ENCODE data around the gene GHR. TPM values are rescaled to one million over a fixed set of nuclear protein-coding genes. Genes with fewer than 3 reads are reported as not detected.

The GHR gene
- total and polyA plus RNA-seq, 2 of the 8 experiments (the other 6 are each of a cell fraction or from before 2014, with no cell fraction given): 0.15 to 0.19 TPM

DNA sequence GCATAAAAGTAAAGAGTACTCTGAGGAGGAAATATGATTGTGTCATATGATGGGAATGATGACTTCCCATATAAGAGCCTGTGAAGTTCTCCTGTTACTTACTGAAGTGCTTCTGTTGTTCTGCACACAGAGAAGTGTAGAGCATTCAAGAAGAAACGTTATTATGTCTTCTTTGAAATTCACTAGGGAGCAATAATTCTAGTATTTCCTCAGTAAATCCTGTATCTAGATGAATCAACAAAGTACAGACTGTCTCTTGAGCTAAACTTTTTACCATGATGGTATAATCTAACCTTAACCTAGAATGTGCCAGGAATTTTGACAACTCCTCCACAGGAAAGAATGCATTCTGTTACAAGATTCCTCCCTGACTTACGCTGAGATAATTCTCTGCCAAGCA lies 18.9 kb upstream of the GHR start:
- ChIA-PET CTCF (ENCODE audit: partially characterized antibody) (interaction anchor here (1.0 to 1.5 kb wide), 3 partner anchors 15 to 203 kb away, joined by 3 to 5 read pairs (median 3); partner anchors contain the start of gene GHR), POLR2A (ENCODE audit: partially characterized antibody) (no interaction called here)
- WGBS, 2 experiments (ENCODE audit: extremely low coverage in 1 of 2, insufficient coverage in 1 of 2, insufficient read length in 1 of 2, insufficient replicate concordance in 2 of 2, low coverage in 1 of 2, low lambda C conversion rate in 2 of 2, missing lambda C conversion rate in 1 of 2): 93% methylated on average over 2 of the region's 2 CpGs; no CpG with 5 or more reads in 1 of the 2 experiments
- Histone ChIP-seq H3K23me2 (ENCODE audit: low read depth, low read length) (no peaks in the 10 kb centered on the region), H2AK5ac (ENCODE audit: low read depth, low read length) (no peak overlapping the region), H4K20me1 (replicated peaks in 1 of 2; ENCODE audit: control insufficient read depth in 1 of 2, insufficient read depth in 2 of 2, low read length in 2 of 2) (no peaks in the 10 kb centered on the region), H4K91ac (replicated peaks; ENCODE audit: insufficient read length, low read length) (no peak overlapping the region), H4K5ac (ENCODE audit: insufficient read length, low read depth, low read length) (no peak overlapping the region), H3K27me3 (replicated peaks in 1 of 4; ENCODE audit: control insufficient read depth in 3 of 4, extremely low read depth in 1 of 4, insufficient read depth in 3 of 4, low read length in 3 of 4) (no peaks in the 10 kb centered on the region), H3K36me3 (ENCODE audit: control insufficient read depth in 2 of 4, insufficient read depth in 4 of 4, low read length in 3 of 4) (no peaks in the 10 kb centered on the region), H4K8ac (ENCODE audit: extremely low read depth, insufficient read depth, low read length) (no peak overlapping the region), H3K4me3 (ENCODE audit: extremely low read depth in 1 of 4, insufficient read depth in 2 of 4, low read depth in 3 of 4, low read length in 4 of 4) (no peak overlapping the region), H2BK12ac (ENCODE audit: low read depth, low read length) (no peak overlapping the region), H2BK20ac (ENCODE audit: low read length) (no peak overlapping the region), H3K79me1 (ENCODE audit: low read depth, low read length) (no peaks in the 10 kb centered on the region), H3K14ac (ENCODE audit: insufficient read length) (no peak overlapping the region), H3K4me1 (replicated peaks in 1 of 4; ENCODE audit: control insufficient read depth in 3 of 4, insufficient read depth in 4 of 4, low read length in 3 of 4) (no peaks in the 10 kb centered on the region), H3K9me3 (ENCODE audit: insufficient read depth in 2 of 2, low read depth in 1 of 2, low read length in 1 of 2) (no peaks in the 10 kb centered on the region; a peak in 1 of 4 replicates), H3K4ac (replicated peaks; ENCODE audit: insufficient read length, low read depth, low read length) (no peak overlapping the region), H3K27ac (ENCODE audit: low read depth, low read length) (no peak overlapping the region), H3K4me2 (ENCODE audit: insufficient read depth in 1 of 2, low read depth in 2 of 2, low read length in 2 of 2) (no peak overlapping the region), H3K18ac (ENCODE audit: extremely low read depth, low read length) (no peak overlapping the region), H3K79me2 (ENCODE audit: control insufficient read depth in 1 of 2, insufficient read depth in 2 of 2, low read length in 2 of 2) (no peaks in the 10 kb centered on the region), H2AFZ (ENCODE audit: low read length) (no peak overlapping the region), H3K9ac (replicated peaks in 1 of 4; ENCODE audit: extremely low read depth in 1 of 4, low read depth in 3 of 4, low read length in 3 of 4) (no peak overlapping the region), H2BK5ac (ENCODE audit: low read depth, low read length) (no peak overlapping the region), H2BK120ac (replicated peaks; ENCODE audit: low read depth, low read length) (no peak overlapping the region), H2BK15ac (ENCODE audit: low read length) (no peak overlapping the region), H3K23ac (ENCODE audit: insufficient read length) (no peak overlapping the region), H3K56ac (replicated peaks; ENCODE audit: insufficient read length, low read depth, low read length) (no peak overlapping the region)
- FAIRE-seq (no peak), DNase-seq (ENCODE audit: low read depth in 1 of 2, low spot score in 2 of 2) (no peak)
- TF ChIP-seq CHD1 (IDR thresholded peaks at IDR 0.05; ENCODE audit: low read depth, low read length) (no peak), SRF (IDR thresholded peaks at IDR 0.05; ENCODE audit: low read depth, low read length) (no peak), POLR2AphosphoS5 (IDR thresholded peaks at IDR 0.05; ENCODE audit: low read depth, low read length) (no peak), EP300 (IDR thresholded peaks at IDR 0.05; ENCODE audit: borderline replicate concordance in 1 of 2, low read depth in 2 of 2, low read length in 2 of 2) (no peak), PHF8 (conservative IDR thresholded peaks at IDR 0.05; ENCODE audit: low read depth, low read length) (no peak), ASH2L (IDR thresholded peaks at IDR 0.05; ENCODE audit: low read length) (no peak), SP2 (IDR thresholded peaks at IDR 0.05; ENCODE audit: low read length) (no peak), HDAC6 (IDR thresholded peaks at IDR 0.05; ENCODE audit: low read depth, low read length) (no peak), JUN (IDR thresholded peaks at IDR 0.05; ENCODE audit: low read depth, low read length) (no peak), POU5F1 (IDR thresholded peaks at IDR 0.05; ENCODE audit: low read depth, low read length) (no peak), RXRA (IDR thresholded peaks at IDR 0.05; ENCODE audit: insufficient read depth, low read depth, low read length) (no peak), BCL11A (IDR thresholded peaks at IDR 0.05; ENCODE audit: low read depth in 2 of 2, low read length in 2 of 2) (no peak), RAD21 (IDR thresholded peaks at IDR 0.05 in 1 of 2, conservative IDR thresholded peaks at IDR 0.05 in 1 of 2; ENCODE audit: low read depth in 2 of 2, low read length in 2 of 2) (no peak)

Measured in H1 (cell line).